HEK293 (cell line): ENCODE results near the gene NDUFB6.

Experiments used
- CTCF ChIA-PET: fragments of 350-600 bp; formaldehyde crosslinking; extraction: SDS; loops from one replicate; lab custom pipeline; 2021; ENCODE audit warnings: antibody characterized with exemption; lab: Yijun Ruan, JAX
- POLR2A ChIA-PET: fragments of 300-600 bp; formaldehyde crosslinking; extraction: SDS; loops from one replicate; lab custom pipeline; 2020; ENCODE audit warnings: antibody characterized with exemption, inconsistent platforms; lab: Yijun Ruan, JAX
- H3K27ac ChIP-seq: fragments of 200-500 bp; sonication (Bioruptor generic); 2 replicates; pipeline ENCODE4 v1.5.1; 2014; ENCODE audit warnings: low read depth, low read length, control low read depth, inconsistent platforms; ENCODE audit errors: extremely low read depth
- H3K36me3 ChIP-seq, 2 experiments: fragments of 200-500 bp in 1 of 2; sonication (Bioruptor generic) in 1 of 2; 1 replicate in 1 of 2; 2 replicates in 1 of 2; pipeline ENCODE4 v1.5.1; 2014 to 2017; ENCODE audit warnings: inconsistent platforms in 2 of 2, low read length in 2 of 2; ENCODE audit not compliant: control insufficient read depth in 2 of 2, insufficient read depth in 1 of 2
- H3K4me1 ChIP-seq: fragments of 200-500 bp; sonication (Bioruptor generic); 2 replicates; pipeline ENCODE4 v1.5.1; 2014; ENCODE audit warnings: mild to moderate bottlenecking, low read length, inconsistent platforms; ENCODE audit not compliant: control insufficient read depth, insufficient read depth
- H3K4me3 ChIP-seq: 2 replicates; pipeline ENCODE4 v1.5.1; 2011; ENCODE audit warnings: low read depth, mild to moderate bottlenecking, control low read depth, low read length, moderate library complexity
- H3K9me3 ChIP-seq: fragments of 200-500 bp; sonication (Bioruptor generic); 2 replicates; pipeline ENCODE4 v1.5.1; 2014; ENCODE audit warnings: low read depth, low read length, inconsistent platforms; ENCODE audit not compliant: control insufficient read depth, insufficient read depth
- BCL11B ChIP-seq: fragments of 450-650 bp; formaldehyde crosslinking; IDR thresholded peaks from 2 replicates; pipeline ENCODE4 v1.5.1; 2016; ENCODE audit warnings: low read depth, missing biosample characterization, missing genetic modification characterization
- HOXC10 ChIP-seq: sonication (generic); formaldehyde crosslinking; IDR thresholded peaks from 2 replicates; pipeline ENCODE4 v1.8.1; 2023; ENCODE audit warnings: mild to moderate bottlenecking, missing genetic modification reagents
- KLF1 ChIP-seq: fragments of 450-650 bp; formaldehyde crosslinking; IDR thresholded peaks from 2 replicates; pipeline ENCODE4 v1.5.1; 2016; ENCODE audit warnings: missing biosample characterization, missing genetic modification characterization
- TCF7L2 ChIP-seq: IDR thresholded peaks from 2 replicates; pipeline ENCODE4 v1.6.1; 2011; ENCODE audit warnings: low read depth, mild to moderate bottlenecking, inconsistent platforms, low read length, moderate library complexity, borderline replicate concordance
- ZBTB17 ChIP-seq: fragments of 450-650 bp; formaldehyde crosslinking; IDR thresholded peaks from 2 replicates; pipeline ENCODE4 v1.5.1; 2016; ENCODE audit warnings: missing biosample characterization, missing genetic modification characterization
- ZBTB6 ChIP-seq: fragments of 450-650 bp; formaldehyde crosslinking; IDR thresholded peaks from 2 replicates; pipeline ENCODE4 v1.5.1; 2017; ENCODE audit warnings: missing biosample characterization, missing genetic modification characterization
- ZBTB8A ChIP-seq: fragments of 450-650 bp; formaldehyde crosslinking; IDR thresholded peaks from 2 replicates; pipeline ENCODE4 v1.5.1; 2016; ENCODE audit warnings: missing biosample characterization, missing genetic modification characterization
- ZFP41 ChIP-seq: fragments of 450-650 bp; formaldehyde crosslinking; IDR thresholded peaks from 2 replicates; pipeline ENCODE4 v1.5.1; 2016; ENCODE audit warnings: missing biosample characterization, missing genetic modification characterization, borderline replicate concordance
- ZNF10 ChIP-seq: fragments of 450-650 bp; formaldehyde crosslinking; IDR thresholded peaks from 2 replicates; pipeline ENCODE4 v1.5.1; 2017; ENCODE audit warnings: missing biosample characterization, missing genetic modification characterization
- ZNF175 ChIP-seq: fragments of 450-650 bp; formaldehyde crosslinking; IDR thresholded peaks from 2 replicates; pipeline ENCODE4 v1.5.1; 2016; ENCODE audit warnings: missing biosample characterization, missing genetic modification characterization
- ZNF211 ChIP-seq: fragments of 450-650 bp; formaldehyde crosslinking; IDR thresholded peaks from 2 replicates; pipeline ENCODE4 v1.5.1; 2016; ENCODE audit warnings: low read depth, missing biosample characterization, missing genetic modification characterization
- ZNF239 ChIP-seq: fragments of 450-650 bp; formaldehyde crosslinking; IDR thresholded peaks from 2 replicates; pipeline ENCODE4 v1.5.1; 2016; ENCODE audit warnings: missing biosample characterization, missing genetic modification characterization
- ZNF24 ChIP-seq: fragments of 450-650 bp; formaldehyde crosslinking; IDR thresholded peaks from 2 replicates; pipeline ENCODE4 v1.5.1; 2016; ENCODE audit warnings: missing biosample characterization, missing genetic modification characterization
- ZNF26 ChIP-seq: fragments of 450-650 bp; formaldehyde crosslinking; IDR thresholded peaks from 2 replicates; pipeline ENCODE4 v1.5.1; 2016; ENCODE audit warnings: missing biosample characterization, missing genetic modification characterization
- ZNF280D ChIP-seq: fragments of 450-650 bp; formaldehyde crosslinking; IDR thresholded peaks from 2 replicates; pipeline ENCODE4 v1.5.1; 2016; ENCODE audit warnings: missing biosample characterization, missing genetic modification characterization
- ZNF394 ChIP-seq: fragments of 450-650 bp; formaldehyde crosslinking; IDR thresholded peaks from 2 replicates; pipeline ENCODE4 v1.5.1; 2016; ENCODE audit warnings: missing biosample characterization, missing genetic modification characterization, mild to moderate bottlenecking, moderate library complexity, borderline replicate concordance
- ZNF521 ChIP-seq: fragments of 450-650 bp; formaldehyde crosslinking; IDR thresholded peaks from 2 replicates; pipeline ENCODE4 v1.5.1; 2017; ENCODE audit warnings: missing biosample characterization, mild to moderate bottlenecking, missing genetic modification characterization
- ZNF530 ChIP-seq: fragments of 450-650 bp; formaldehyde crosslinking; IDR thresholded peaks from 2 replicates; pipeline ENCODE4 v1.5.1; 2016; ENCODE audit warnings: low read depth, missing biosample characterization, missing genetic modification characterization
- ZNF623 ChIP-seq: fragments of 450-650 bp; formaldehyde crosslinking; IDR thresholded peaks from 2 replicates; pipeline ENCODE4 v1.5.1; 2016; ENCODE audit warnings: missing biosample characterization, missing genetic modification characterization
- ZNF645 ChIP-seq: fragments of 450-650 bp; formaldehyde crosslinking; IDR thresholded peaks from 2 replicates; pipeline ENCODE4; 2016; ENCODE audit warnings: missing biosample characterization, missing genetic modification characterization
- ZNF692 ChIP-seq: fragments of 450-650 bp; formaldehyde crosslinking; IDR thresholded peaks from 2 replicates; pipeline ENCODE4 v1.5.1; 2016; ENCODE audit warnings: missing biosample characterization, missing genetic modification characterization
- ZNF747 ChIP-seq: fragments of 450-650 bp; formaldehyde crosslinking; IDR thresholded peaks from 2 replicates; pipeline ENCODE4 v1.5.1; 2016; ENCODE audit warnings: missing biosample characterization, missing genetic modification characterization
- ZNF837 ChIP-seq: fragments of 450-650 bp; formaldehyde crosslinking; IDR thresholded peaks from 2 replicates; pipeline ENCODE4 v1.5.1; 2016; ENCODE audit warnings: missing biosample characterization, missing genetic modification characterization
- ZSCAN4 ChIP-seq: fragments of 450-650 bp; formaldehyde crosslinking; IDR thresholded peaks from 2 replicates; pipeline ENCODE4 v1.5.1; 2017; ENCODE audit warnings: missing biosample characterization, missing genetic modification characterization

The NDUFB6 gene

GRCh38 chr9:32596936-32597335 lies 24.0 kb upstream of the NDUFB6 start (continued):
- TF ChIP-seq ZNF692 (tag by site-specific recombination) (no peak), ZNF837 (tag by site-specific recombination) (no peak), ZBTB8A (tag by site-specific recombination) (no peak), ZNF521 (no peak)

- H3K4me1 ChIP-seq: no peaks in the 10 kb centered on the region
- no peaks in the 10 kb centered on the region for H3K9me3 ChIP-seq
- H3K27ac ChIP-seq: no peak overlapping the region
- H3K4me3 ChIP-seq: no peak overlapping the region
- ChIA-PET POLR2A (interaction anchor here (0.6 kb wide), 1 partner anchor 39 kb away, joined by 3 read pairs; the partner anchor contains the start of gene TAF1L), CTCF (interaction anchor here (0.7 to 1.4 kb wide), 4 partner anchors 12 to 219 kb away, joined by 3 to 5 read pairs (median 3); no protein-coding TSS in a partner anchor)
- no peaks in the 10 kb centered on the region for H3K36me3 ChIP-seq
- no peak for TF ChIP-seq ZSCAN4
- TF ChIP-seq ZFP41 (tag by site-specific recombination): no peak
- no peak for TF ChIP-seq ZNF623
- no peak for TF ChIP-seq ZNF26 (tag by site-specific recombination)
- TF ChIP-seq ZNF239 (tag by site-specific recombination): no peak
- TF ChIP-seq ZNF530 (tag by site-specific recombination): no peak
- TF ChIP-seq, all 188 proteins: peak for 0
Observed at GRCh38 chr9:32596096-32596865, 23.3 kb upstream of the NDUFB6 start.

- no peaks in the 10 kb centered on the region for H3K36me3 ChIP-seq
- ChIA-PET POLR2A (no interaction called here), CTCF (interaction anchor here (0.7 to 17.2 kb wide), 5 partner anchors 11 to 380 kb away, joined by 3 to 583 read pairs (median 82); no protein-coding TSS in a partner anchor)
- no peaks in the 10 kb centered on the region for H3K9me3 ChIP-seq
- H3K27ac ChIP-seq: no peak overlapping the region
- H3K4me1 ChIP-seq: no peaks in the 10 kb centered on the region
- H3K4me3 ChIP-seq: no peak overlapping the region
- TF ChIP-seq ZNF10 (tag by site-specific recombination): no peak
- no peak for TF ChIP-seq HOXC10
- TF ChIP-seq ZNF280D (tag by site-specific recombination): no peak
- no peak for TF ChIP-seq ZBTB6 (tag by site-specific recombination)
- no peak for TF ChIP-seq ZNF175
- TF ChIP-seq ZNF394 (tag by site-specific recombination): no peak
- no peak for TF ChIP-seq TCF7L2
- TF ChIP-seq BCL11B: no peak
- no peak for TF ChIP-seq KLF1 (tag by site-specific recombination)
- TF ChIP-seq ZNF645 (tag by site-specific recombination): no peak
- no peak for TF ChIP-seq ZBTB17 (tag by site-specific recombination)
- no peak for TF ChIP-seq ZNF239 (tag by site-specific recombination)
- TF ChIP-seq ZNF211 (tag by site-specific recombination): no peak
- TF ChIP-seq ZNF24 (tag by site-specific recombination): no peak
- TF ChIP-seq ZNF747 (tag by site-specific recombination): no peak
Observed at GRCh38 chr9:32590898-32591297, 17.9 kb upstream of the NDUFB6 start.
